ENCODE data around the gene CADM1.

DNA sequence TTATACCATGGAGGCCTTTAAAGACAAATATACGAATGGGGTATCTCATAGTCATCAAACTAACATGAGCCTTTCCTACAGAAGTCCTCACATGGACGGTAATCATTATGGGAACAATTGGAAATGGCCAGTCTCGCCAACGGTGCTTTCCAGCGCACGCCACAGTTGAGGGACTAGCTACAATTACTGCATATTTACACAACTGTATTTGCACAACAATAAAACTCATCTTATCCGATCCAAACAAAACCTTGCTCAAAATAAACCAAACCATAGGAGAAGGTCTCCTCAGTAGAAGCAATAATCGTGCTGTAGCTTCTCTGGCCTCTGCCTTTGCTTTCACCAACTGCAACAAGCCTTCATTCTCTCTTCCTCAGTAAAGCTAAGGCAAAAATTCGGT lies 5.9 kb downstream of the CADM1 start:
- TF ChIP-seq EP300 (IDR thresholded peaks at IDR 0.05) = no peak
- TF ChIP-seq CTCF (IDR thresholded peaks at IDR 0.05) = no peak
- TF ChIP-seq POLR2A (IDR thresholded peaks at IDR 0.05; ENCODE audit: low read depth) = no peak

All from esophagus muscularis mucosa (tissue), 4 donors.